Peyer's patch (tissue), 4 donors: ENCODE results near the gene ZMIZ1.

Experiments
- CTCF ChIP-seq, 6 experiments: fragments of 450-650 bp in 4 of 6; fragments of 200-600 bp in 2 of 6; sonication (generic) in 1 of 6; IDR thresholded peaks; one replicate each; pipeline ENCODE4 v1.5.1; 2017 to 2019; ENCODE audit warnings: antibody characterized with exemption in 6 of 6, mild to moderate bottlenecking in 3 of 6, moderate library complexity in 1 of 6
- POLR2A ChIP-seq, 2 donors: fragments of 450-650 bp; IDR thresholded peaks; one replicate each; pipeline ENCODE4 v1.5.1; 2017; ENCODE audit warnings: antibody characterized with exemption in 2 of 2, mild to moderate bottlenecking in 2 of 2, moderate library complexity in 2 of 2

- TF ChIP-seq CTCF (IDR thresholded peaks at IDR 0.05) (no peak), POLR2A (IDR thresholded peaks at IDR 0.05) (no peak)
Measured at GRCh38 chr10:79260811-79261740, 192.3 kb downstream of the ZMIZ1 start.
